CD4-positive, alpha-beta T cell treated with Interleukin-21 for 1 hour (primary cell): ENCODE measurements around the gene USF2.

Experiments
- DNase-seq: peaks from one replicate; pipeline ENCODE4 v3.0.0-alpha.2; 2020

The USF2 gene

DNA sequence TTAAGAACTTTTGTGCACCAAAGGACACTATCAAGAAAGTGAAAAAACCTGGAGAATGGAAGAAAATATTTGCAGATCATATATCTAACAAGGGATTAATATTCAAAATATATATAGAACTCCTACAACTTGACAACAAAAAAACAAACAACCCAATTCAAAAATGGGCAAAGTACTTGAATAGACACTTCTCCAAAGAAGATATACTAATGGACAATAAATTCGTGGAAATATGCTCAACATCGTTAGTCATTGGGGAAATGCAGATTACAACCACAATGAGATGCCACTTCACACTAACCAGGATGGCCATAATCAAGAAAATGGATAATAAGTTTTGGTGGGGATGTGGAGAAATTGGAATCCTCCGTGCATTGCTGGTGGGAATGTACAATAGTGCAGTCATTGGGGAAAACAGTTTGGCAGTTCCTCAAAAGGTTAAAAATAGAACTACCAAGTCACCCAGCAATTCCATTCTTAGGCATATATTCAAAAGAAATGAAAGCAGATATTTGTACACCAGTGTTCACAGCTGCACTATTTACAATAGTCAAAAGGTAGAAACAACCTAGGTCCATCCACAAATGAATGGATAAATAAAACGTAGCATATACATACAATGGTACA is 22.2 kb upstream of the USF2 start:
- DNase-seq = no peak

DNA sequence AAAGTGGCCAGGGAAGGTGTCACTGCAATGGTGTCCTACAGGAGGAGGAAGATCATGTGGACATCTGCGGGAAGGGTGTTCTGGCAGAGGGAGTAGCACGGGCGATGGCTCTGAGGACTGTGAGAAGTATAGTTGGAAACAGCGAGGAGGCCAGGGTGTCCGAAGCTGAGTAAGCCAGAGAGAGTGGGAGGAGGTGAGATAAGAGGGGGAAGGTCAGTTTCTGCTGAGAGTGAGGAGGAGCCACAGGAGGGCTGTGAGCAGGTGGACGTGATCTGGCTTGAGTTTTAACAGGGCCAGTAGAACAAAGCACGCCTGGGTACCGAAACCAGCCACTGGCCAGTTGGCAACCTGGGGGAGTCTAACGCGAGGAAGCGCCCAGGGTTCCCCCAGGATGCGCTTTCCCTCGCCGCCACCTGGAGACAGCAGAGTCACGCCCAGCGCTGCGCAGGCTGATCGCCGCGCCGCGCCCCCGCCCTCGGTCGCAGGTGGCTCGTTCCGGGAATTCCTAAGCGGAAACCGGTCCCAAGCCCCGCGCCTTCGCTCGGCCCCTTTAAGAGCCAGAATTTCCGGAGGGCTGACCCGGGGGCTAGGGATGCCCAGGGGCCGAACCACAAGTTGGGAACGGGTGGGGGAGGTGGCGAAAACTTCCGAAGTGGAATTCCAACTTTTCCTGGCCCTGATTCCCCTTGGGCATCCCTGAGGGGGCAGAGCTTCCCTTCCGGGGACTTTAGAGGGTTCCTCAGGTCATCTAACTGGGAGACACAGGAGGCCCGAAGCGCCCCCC is 21.0 kb upstream of the USF2 start:
- peak; percentile 73 for DNase-seq

DNA sequence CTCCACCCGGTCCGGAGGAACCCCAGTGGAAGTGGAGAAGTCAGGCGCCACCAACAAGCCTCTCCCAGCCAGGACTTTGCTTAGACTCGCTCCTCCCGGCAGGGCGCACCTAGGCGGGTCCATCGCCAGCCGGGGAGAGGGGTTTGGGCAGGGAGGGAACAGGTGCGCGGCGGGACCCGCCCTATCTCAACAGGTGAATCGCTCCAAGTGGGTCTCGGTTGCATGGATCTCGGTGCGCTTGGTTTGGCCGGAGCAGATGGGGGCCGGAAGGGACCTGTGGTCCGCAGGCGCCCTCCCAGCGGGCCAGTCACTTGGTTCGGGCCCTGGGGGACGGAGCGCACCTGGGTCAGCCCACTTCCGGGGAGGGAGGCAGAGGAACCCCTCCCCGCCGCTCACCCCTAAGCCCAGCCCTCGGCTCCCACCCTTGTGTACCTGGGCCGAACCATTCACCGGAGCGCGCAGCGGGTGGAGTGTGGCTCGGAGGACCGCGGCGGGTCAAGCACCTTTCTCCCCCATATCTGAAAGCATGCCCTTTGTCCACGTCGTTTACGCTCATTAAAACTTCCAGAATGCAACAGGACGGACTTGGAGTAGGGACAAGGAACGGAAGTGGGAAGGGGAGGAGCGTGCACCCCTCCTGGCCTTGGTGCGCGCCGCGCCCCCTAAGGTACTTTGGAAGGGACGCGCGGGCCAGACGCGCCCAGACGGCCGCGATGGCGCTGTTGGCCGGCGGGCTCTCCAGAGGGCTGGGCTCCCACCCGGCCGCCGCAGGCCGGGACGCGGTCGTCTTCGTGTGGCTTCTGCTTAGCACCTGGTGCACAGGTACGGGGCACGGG is 20.2 kb upstream of the USF2 start, which contains the start of gene LSR:
TSS of gene LSR (plus strand) at position 693 of the 836 bp plus-strand sequence. CDS start at position 714, 21 bp downstream.
- DNase-seq = peak; percentile 86

DNA sequence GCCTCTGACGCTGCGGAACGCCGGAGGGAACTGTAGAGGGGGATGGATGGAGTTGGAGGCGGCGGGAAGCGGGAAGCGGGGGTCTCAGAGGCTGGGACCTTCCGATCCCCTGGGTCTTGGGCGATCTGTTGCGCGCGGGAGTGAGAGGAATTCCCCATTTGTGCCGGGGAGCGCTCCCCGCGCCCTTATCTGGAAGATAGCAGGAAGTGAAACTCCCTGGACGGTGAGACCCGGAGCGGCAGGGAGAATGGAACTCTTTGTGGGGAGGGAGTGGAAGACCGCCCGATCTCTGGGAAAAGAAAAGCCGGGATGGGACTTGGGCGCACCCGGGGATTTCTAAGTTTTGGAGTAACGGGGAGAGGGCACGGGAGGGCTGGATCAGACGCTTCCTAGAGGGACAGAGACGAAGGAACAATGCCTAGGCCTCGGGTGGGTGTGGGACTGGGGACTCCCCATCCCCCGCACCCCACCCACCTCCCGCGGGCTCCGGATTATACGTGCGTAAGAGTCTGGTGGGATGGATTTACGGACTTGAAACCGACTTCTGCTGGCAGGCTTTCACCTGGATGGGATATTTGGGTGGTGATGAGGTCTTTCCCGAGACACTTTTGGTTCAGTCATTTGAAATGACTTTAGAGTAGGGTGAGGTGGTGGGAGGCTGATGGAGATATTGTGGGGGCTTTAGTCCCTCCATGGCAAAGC is 19.5 kb upstream of the USF2 start:
- DNase-seq = no peak

DNA sequence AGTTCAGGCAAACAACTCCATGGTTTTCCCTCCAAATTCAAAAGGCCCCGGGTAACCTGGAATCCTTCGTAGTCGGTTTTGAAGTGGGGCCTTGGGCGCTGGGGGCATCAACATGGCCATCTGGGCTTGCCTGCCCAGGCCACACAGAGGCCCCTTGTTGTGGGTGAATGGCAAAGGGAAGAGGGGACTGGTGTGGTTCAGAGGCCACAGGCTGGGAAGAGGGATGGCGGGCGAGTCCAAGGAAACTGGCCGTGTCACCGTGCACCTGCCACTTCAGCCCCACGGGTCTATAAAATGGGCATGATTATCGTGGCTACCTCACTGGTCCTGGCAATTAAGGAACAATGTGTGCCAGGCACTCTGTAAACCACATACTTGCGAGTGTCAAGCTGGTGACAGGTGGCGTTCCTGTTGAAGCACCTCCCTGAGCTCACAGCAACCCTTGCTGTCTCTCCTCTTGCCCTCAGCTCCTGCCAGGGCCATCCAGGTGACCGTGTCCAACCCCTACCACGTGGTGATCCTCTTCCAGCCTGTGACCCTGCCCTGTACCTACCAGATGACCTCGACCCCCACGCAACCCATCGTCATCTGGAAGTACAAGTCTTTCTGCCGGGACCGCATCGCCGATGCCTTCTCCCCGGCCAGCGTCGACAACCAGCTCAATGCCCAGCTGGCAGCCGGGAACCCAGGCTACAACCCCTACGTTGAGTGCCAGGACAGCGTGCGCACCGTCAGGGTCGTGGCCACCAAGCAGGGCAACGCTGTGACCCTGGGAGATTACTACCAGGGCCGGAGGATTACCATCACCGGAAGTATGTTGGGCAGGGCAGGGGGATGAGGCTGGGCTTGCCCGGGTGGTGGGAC is 18.7 kb upstream of the USF2 start:
- DNase-seq = no peak

DNA sequence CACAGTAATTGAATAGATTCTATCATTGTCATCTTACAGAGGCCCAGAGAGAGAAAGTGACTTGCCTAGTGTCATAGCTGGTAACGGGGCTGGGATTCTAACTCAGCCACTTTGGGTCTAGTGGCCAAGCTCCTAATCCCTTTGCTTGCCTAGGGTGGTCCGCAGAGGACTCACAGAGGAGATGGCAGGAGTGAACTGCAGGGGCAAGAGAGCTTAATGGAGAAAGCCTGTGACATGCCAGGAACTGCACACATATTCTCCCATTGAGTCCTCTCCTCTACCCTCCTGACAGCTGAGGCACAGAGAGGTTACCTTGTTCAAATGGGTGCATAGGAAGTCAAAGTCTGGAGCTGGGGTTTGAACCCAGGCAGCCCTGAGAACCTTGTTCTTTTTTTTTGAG is 17.3 kb upstream of the USF2 start:
- DNase-seq = no peak

DNA sequence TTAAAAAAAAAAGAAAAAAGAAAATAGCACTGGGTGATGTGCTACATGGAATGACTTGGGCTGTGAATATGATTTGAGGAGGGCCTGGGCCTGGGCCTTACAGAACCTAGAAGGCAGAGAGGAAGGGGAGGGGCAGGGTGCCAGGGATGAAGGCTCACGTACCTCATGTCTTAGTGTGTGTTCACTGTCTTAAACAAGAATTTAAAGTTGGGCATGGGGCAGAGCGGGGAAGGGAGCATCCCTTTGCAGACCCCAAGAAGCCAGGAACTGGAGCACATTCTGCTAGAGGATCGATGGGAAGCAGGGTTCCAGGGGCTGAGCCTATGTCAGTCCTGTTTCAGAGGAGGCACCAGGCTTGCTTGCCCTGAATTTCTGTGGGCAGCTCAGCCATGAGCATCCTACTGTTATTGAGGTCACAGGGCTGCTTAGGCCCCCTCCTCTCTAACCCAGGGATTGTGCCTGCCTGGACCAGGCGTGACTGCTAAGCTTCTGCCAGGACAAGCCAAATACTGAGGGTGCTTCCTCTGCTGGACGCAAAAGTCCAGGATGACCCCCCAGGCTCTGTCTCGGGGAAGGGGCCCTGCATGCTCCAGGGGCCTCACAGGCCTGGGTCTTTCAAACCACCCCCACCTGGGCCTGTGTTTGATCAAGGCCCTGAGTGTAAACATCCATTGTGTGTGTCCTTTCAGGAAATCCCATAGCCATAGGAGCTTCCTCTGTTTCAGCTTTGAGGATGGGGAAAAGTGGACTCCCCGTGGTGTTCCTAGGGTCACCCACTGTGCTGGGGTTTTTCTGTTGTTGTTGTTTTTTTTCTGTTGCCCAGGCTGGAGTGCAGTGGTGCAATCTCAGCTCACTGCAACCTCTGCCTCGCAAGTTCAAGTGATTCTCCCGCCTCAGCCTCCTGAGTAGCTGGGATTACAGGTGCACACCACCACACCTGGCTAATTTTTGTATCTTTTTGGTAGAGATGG is 15.2 kb upstream of the USF2 start:
- DNase-seq = no peak

DNA sequence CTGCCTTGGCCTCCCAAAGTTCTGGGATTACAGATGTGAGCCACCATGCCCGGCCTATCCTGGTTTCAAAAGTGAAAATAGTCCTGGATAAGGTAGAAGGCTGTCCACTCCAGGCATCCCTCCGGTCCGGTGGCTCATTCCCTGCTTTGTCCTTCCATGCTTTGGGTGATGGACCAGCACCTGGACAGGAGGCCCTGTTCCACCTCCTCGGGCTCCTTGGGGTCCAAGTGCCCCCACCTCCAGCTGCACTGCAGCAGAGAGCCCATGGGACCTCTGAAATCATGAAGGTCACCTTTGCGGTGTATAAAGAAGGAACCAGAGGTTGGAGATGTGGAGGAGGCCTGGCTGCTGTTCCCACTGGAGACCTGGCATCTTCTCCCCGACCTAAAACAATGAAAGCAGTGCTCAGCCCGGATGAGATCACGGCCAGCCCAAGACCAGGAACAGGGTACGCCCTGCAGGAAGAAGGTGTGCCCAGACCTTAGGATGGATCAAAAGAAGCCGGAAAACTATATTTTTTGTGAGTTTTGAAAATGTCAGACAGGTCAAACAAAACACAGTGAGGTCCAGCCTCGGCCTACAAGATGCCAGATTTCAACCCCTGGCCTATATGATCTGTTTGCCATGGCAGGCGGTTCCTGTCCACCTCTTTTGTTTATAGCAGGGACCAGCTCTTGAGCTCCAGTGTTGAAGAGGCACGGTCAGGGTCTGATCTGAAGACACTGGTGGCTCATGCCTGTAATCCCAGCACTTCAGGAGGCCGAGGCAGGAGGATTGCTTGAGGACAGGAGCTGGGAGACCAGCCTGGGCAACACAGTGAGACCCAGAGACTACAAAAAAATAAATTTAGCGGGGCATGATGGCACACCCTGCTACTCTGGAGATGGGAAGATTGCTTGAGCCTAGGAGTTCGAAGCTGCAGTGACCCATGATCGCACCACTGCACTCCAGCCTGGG is 14.1 kb upstream of the USF2 start:
- no peak for DNase-seq

DNA sequence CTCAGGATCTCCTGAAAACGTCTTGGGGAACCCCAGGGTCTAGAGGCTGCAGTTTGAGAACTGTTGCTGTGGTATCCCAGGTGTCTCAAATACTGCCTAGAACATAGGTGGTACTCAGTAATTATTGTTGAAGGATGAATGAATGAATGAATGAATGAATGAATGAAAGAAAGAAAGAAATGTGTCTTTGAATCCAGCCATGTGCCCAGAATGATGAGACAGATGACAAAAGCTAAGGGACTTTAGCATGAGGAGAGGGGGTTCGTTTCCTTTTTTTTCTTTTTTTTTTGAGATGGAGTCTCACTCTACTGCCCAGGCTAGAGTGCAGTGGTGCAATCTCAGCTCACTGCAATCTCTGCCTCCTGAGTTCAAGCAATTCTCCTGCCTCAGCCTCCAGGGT is 12.2 kb upstream of the USF2 start:
- DNase-seq = no peak

DNA sequence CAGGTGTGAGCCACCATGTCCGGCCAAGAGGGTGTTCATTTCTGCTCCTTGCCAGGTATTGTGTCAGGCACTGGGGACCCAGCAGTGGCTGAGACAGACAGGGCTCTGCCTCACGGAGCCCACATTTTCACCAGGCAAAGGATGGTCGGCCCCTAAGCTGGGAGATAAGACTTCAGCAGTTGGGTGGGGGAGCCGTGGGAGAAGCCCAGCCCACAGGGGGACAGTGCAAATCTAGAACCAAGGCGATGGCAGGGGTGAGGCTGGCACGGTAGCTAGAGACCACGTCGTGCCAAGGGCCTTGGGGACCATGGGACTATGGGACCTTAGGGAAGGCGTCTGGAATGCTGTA is 11.7 kb upstream of the USF2 start:
- no peak for DNase-seq

DNA sequence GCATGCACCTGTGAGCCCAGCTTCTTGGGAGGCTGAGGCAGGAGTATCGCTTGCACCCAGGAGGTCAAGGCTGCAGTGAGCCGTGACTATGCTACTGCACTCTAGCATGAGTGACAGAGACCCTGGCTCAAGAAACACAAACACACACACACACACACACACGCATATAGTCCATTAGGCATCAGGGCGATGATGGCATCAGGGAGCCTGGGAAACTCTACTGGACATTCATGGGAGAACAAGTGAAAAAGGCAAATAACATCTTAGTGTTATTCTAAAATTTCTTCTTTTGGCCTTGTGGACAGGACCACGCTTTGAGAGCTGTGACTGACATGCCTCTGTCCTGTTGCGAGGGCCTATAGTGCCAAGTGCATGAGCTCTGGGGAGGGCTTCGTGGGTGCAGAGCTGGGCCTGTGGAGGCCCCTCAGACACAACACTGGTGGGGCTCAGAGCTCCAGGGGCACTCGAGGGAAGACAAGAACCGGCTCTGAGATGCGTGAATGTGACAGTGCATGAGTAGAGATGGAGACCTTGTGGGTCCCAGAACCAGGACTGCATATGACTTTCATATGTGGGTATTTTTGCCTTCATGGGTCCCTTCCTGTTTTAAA is 8.0 kb upstream of the USF2 start:
- DNase-seq = no peak

DNA sequence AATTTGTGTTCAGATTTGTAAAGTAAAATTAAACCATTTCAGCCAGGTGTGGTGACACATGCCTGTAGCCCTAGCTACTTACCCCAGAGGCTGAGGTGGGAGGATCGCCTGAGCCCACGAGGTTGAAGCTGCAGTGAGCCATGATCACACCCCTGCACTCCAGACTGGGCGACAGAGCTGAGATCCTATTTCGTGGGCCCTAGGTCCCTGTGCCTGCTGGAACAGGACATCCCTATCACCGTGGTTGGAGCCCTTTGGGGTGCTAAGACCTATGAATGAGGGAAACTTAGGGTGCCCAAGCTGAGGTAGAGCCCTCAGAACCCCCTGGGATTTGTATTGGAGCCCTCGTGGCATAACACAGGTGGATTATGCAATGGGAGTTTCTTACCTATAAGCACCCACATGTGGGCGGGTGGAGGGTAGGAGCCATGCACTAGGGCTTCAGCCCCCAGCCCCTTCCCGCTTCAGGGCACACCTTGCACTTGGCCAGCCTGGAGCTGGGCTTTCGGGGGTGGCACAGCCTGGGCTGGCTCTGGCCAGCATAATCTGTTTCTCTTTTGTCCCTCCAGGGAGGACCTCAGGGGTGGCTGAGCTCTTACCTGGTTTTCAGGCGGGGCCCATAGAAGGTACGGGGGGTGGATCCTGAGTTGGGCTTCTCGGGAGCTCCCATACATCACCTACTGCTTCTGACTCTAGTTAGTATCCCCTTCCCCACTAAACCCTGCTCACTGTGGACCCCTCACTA is 7.2 kb upstream of the USF2 start:
- DNase-seq = no peak

DNA sequence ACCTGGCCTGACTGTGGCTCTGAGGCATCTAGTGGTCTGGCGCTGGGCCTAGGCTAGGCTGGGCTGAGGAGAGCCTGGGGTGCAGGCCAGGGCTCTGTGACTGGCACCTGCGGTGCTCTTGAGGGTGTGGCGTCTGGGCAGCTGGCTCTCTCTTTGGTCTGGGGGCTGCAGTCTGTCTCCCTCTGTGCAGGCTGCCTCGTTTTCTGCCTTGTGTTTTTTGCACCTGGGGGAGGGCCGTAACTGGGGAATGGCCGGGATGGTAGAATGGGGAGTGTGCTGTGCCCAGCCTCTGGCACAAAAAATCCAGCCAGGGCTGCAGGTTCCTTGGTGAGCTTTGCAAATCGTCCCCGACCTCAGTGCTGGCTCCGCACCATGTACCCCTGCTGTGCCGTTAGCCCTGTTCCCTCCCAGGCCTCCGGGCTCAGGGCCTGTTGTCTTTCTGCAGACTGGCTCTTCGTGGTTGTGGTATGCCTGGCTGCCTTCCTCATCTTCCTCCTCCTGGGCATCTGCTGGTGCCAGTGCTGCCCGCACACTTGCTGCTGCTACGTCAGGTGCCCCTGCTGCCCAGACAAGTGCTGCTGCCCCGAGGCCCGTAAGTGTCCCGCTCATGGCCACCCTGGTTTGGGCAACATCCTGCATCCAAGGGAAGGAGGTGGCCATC is 6.5 kb upstream of the USF2 start:
- DNase-seq = no peak

DNA sequence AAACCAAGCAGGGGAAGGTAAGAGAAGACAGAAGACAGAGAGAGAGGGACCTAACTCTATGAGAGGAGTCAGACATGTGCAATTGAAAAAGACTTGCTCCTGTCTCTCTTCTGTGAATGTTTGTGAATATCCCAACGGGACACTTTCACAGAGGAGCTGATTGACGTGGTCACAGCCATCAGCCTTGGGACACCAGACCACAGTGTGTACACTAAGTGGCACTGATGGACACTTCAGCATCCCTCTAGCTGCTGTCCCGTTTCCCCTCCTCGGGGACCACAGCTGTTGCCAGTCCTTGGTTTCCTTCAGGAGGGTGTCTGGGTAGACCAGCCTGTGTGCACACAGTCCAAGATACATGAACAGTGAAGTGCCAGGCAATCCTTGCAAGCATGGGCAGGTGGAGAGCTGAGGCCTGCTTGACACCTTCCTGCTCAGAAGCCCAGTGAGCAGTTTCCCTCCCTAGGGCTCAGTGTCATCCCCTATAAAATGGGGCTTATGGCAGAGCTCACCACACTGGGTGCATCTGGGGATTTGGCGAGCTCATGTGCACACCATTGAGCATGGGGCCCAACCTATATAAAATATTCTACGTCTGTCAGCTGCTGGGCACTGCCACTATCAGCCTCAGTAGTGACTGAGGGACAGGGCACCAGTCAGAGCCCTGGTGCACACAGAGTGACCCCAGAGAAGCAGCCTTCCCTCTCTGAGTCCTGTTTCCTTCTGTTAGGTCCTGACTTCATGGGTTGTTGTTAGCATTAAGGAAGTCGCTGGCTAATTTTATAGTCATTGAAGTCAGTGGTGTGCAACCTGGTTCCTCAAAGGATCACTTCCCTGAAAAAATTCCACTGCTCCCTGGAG is 4.3 kb upstream of the USF2 start:
- no peak for DNase-seq

DNA sequence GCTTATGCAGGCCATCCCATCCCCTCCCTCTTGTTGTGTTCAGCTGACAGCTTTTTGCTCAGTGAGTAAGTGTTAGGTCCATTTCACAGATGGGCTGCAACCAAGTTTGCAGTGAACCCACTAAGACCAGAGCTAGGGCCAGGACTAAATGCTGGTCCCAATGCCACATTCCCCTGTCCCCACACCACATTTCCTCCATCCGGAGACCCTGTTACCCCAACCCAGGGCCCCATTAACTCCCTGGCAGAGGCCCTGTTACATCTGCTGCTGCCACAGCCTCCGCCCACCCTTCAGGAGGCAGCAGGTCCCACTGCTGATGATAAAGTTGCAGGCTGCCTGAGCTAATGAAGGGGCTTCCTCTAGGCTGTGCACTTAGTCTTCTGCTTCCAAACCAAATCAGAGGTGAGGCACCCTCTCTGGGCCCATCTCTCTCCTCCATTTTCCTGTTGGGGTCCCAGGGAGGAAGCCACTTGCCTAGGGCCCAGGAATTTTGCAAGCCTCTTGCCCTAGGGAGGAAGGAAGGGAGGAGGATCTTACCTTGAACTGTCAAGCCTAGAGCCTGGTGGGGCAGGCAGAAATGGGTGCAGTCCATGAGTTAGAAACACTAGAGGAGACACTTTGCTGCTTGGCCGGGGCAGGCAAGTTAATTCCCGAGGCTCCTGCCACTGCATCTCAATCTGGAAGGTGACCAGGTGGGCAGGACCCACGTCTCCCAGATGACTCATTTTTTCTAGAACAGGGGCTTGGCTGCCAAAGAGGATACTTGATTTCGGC is 3.4 kb upstream of the USF2 start:
- no peak for DNase-seq

DNA sequence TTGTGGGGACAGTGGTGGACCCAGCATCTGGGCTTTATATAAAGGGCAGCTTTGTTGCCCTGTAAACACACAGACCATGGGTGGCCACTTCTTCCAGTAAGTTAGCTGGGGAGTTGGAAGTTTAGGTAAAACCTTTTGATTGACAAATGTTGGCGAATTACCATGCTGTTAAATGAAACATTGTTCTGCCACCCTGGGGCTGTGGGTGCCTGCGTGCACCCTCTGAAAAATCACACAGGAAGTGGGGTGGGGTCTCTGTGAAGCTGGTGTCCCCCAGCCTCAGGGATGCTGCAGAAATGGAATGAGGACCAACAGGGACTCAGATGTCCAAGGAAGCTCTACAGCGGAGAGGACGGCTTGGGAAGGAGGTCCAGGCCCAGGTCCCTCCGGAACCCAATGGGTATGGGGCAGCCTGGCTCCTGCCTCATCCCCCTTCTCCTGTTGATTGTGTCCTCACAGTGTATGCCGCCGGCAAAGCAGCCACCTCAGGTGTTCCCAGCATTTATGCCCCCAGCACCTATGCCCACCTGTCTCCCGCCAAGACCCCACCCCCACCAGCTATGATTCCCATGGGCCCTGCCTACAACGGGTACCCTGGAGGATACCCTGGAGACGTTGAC is 2.8 kb upstream of the USF2 start:
- DNase-seq = no peak
